ENCODE measurements around the gene SIK1. TPM values are rescaled to one million over a fixed set of nuclear protein-coding genes. Genes with fewer than 3 reads are reported as not detected.

SIK1 gene
- polyA plus RNA-seq, 3 donors = 0.64 to 66.4 (median 1.8) TPM

- H3K4me1 ChIP-seq (ENCODE audit: control insufficient read depth in 1 of 2, insufficient read depth in 2 of 2, low read length in 2 of 2) = no peaks in the 10 kb centered on the region
- no peak overlapping the region for H3K9ac ChIP-seq (ENCODE audit: insufficient read depth, low read length, poor library complexity, severe bottlenecking)
- Mint-ChIP-seq H3K27me3 (ENCODE audit: low read depth in 3 of 3) (peaks cover 1 to 5% (median 3%) of the 10 kb centered on the region in 3 donors), H3K4me1 (peaks cover 5% of the 10 kb centered on the region), H3K9me3 (no peaks in the 10 kb centered on the region), H3K4me3 (no peak overlapping the region), H3K36me3 (no peaks in the 10 kb centered on the region), H3K27ac (no peak overlapping the region)
- no peak overlapping the region for H2AFZ ChIP-seq (ENCODE audit: insufficient read depth, low read depth, low read length, poor library complexity, severe bottlenecking)
- no peak overlapping the region for H3K4me2 ChIP-seq (replicated peaks; ENCODE audit: extremely low read depth, low read length, poor library complexity, severe bottlenecking)
- no peaks in the 10 kb centered on the region for H3K79me2 ChIP-seq (ENCODE audit: insufficient read depth, low read length)
- 92% methylated on average over 19 of the region's 26 CpGs for WGBS (ENCODE audit: insufficient coverage)
- no peak overlapping the region for H3K27ac ChIP-seq (ENCODE audit: low read depth in 1 of 2, low read length in 2 of 2)
- H3K36me3 ChIP-seq (replicated peaks in 1 of 2; ENCODE audit: control insufficient read depth in 1 of 2, insufficient read depth in 2 of 2, low read length in 2 of 2) = no peaks in the 10 kb centered on the region
- no peaks in the 10 kb centered on the region for H3K27me3 ChIP-seq (ENCODE audit: control insufficient read depth in 2 of 2, insufficient read depth in 2 of 2, low read length in 2 of 2)
- H3K4me3 ChIP-seq (replicated peaks in 1 of 3; ENCODE audit: low read depth in 2 of 3, low read length in 3 of 3) = no peak overlapping the region
- H4K20me1 ChIP-seq (ENCODE audit: insufficient read depth, low read length) = no peaks in the 10 kb centered on the region
- TF ChIP-seq CTCF (IDR thresholded peaks at IDR 0.05) = no peak
- no peak for DNase-seq
- H3K9me3 ChIP-seq (replicated peaks in 1 of 2; ENCODE audit: control insufficient read depth in 1 of 2, insufficient read depth in 1 of 2, low read length in 2 of 2) = no peaks in the 10 kb centered on the region
- intact Hi-C loops (cut with micrococcal nuclease) = no loop called here
Measured at GRCh38 chr21:43372663-43373361, 54.1 kb downstream of the SIK1 start.

GRCh38 chr21:43371786-43372185, 55.1 kb downstream of the SIK1 start:
- WGBS (ENCODE audit: insufficient coverage) = 98% methylated on average over 8 of the region's 9 CpGs
- H3K36me3 Mint-ChIP-seq = no peaks in the 10 kb centered on the region

More at GRCh38 chr21:43371786-43372185, 55.1 kb downstream of the SIK1 start:
- Histone ChIP-seq H3K4me3 (replicated peaks in 1 of 3; ENCODE audit: low read depth in 2 of 3, low read length in 3 of 3) (no peak overlapping the region), H3K4me2 (replicated peaks; ENCODE audit: extremely low read depth, low read length, poor library complexity, severe bottlenecking) (no peak overlapping the region), H2AFZ (ENCODE audit: insufficient read depth, low read depth, low read length, poor library complexity, severe bottlenecking) (no peak overlapping the region), H3K4me1 (ENCODE audit: control insufficient read depth in 1 of 2, insufficient read depth in 2 of 2, low read length in 2 of 2) (no peaks in the 10 kb centered on the region), H3K27me3 (ENCODE audit: control insufficient read depth in 2 of 2, insufficient read depth in 2 of 2, low read length in 2 of 2) (no peaks in the 10 kb centered on the region), H3K9me3 (replicated peaks in 1 of 2; ENCODE audit: control insufficient read depth in 1 of 2, insufficient read depth in 1 of 2, low read length in 2 of 2) (no peaks in the 10 kb centered on the region), H3K27ac (ENCODE audit: low read depth in 1 of 2, low read length in 2 of 2) (no peak overlapping the region), H3K36me3 (replicated peaks in 1 of 2; ENCODE audit: control insufficient read depth in 1 of 2, insufficient read depth in 2 of 2, low read length in 2 of 2) (no peaks in the 10 kb centered on the region), H3K9ac (ENCODE audit: insufficient read depth, low read length, poor library complexity, severe bottlenecking) (no peak overlapping the region), H4K20me1 (ENCODE audit: insufficient read depth, low read length) (no peaks in the 10 kb centered on the region), H3K79me2 (ENCODE audit: insufficient read depth, low read length) (no peaks in the 10 kb centered on the region)
- Mint-ChIP-seq H3K27ac (no peak overlapping the region), H3K9me3 (no peaks in the 10 kb centered on the region), H3K4me3 (no peak overlapping the region), H3K4me1 (peaks cover 5% of the 10 kb centered on the region), H3K27me3 (ENCODE audit: low read depth in 3 of 3) (peaks cover 1 to 6% (median 5%) of the 10 kb centered on the region in 3 donors)
- no peak for TF ChIP-seq CTCF (IDR thresholded peaks at IDR 0.05)
- no peak for DNase-seq
- intact Hi-C loops (cut with micrococcal nuclease) = no loop called here
